H1 (cell line): ENCODE data around the gene NLRP1. TPM values are rescaled to one million over a fixed set of nuclear protein-coding genes. Genes with fewer than 3 reads are reported as not detected.

Source experiments
- CTCF ChIA-PET: fragments of 300-600 bp; sonication (Branson Sonifier 250); formaldehyde crosslinking; loops from one replicate; lab custom pipeline; 2021; ENCODE audit not compliant: partially characterized antibody; lab: Charles Lee
- POLR2A ChIA-PET: fragments of 300-600 bp; sonication (Branson Sonifier 250); formaldehyde crosslinking; loops from one replicate; lab custom pipeline; 2021; ENCODE audit warnings: inconsistent platforms; ENCODE audit not compliant: partially characterized antibody; lab: Charles Lee
- DNase-seq, 2 experiments: peaks; one replicate each; pipeline versions ENCODE4 v3.0.0 to v3.0.0-alpha.2; 2010 to 2022; ENCODE audit warnings: low spot score in 2 of 2, low read depth in 1 of 2, mixed read lengths in 1 of 2
- FAIRE-seq: peaks from 2 replicates; lab custom pipeline; 2011; peaks lifted over from hg19 to GRCh38; lab: Jason Lieb, UNC
- H2AFZ ChIP-seq: 2 replicates; pipeline ENCODE4 v1.8.1; 2012; ENCODE audit warnings: low read length, inconsistent platforms
- H2AK5ac ChIP-seq: 2 replicates; pipeline ENCODE4 v1.6.1; 2013; ENCODE audit warnings: low read depth, low read length
- H2BK120ac ChIP-seq: replicated peaks from 2 replicates; pipeline ENCODE3; 2013; ENCODE audit warnings: low read depth, low read length, inconsistent platforms
- H2BK12ac ChIP-seq: 2 replicates; pipeline ENCODE4 v1.6.1; 2013; ENCODE audit warnings: low read depth, low read length
- H2BK15ac ChIP-seq: 2 replicates; pipeline ENCODE4 v1.6.1; 2013; ENCODE audit warnings: low read length
- H2BK20ac ChIP-seq: 2 replicates; pipeline ENCODE4 v1.6.1; 2013; ENCODE audit warnings: low read length
- H2BK5ac ChIP-seq: 2 replicates; pipeline ENCODE4 v1.6.1; 2013; ENCODE audit warnings: low read depth, low read length
- H3K14ac ChIP-seq: 2 replicates; pipeline ENCODE4 v1.6.1; 2013; ENCODE audit warnings: inconsistent platforms; ENCODE audit not compliant: insufficient read length
- H3K18ac ChIP-seq: 2 replicates; pipeline ENCODE4 v1.6.1; 2013; ENCODE audit warnings: low read length; ENCODE audit errors: extremely low read depth
- H3K23ac ChIP-seq: 2 replicates; pipeline ENCODE4 v1.6.1; 2013; ENCODE audit warnings: inconsistent platforms; ENCODE audit not compliant: insufficient read length
- H3K23me2 ChIP-seq: 2 replicates; pipeline ENCODE4 v1.6.1; 2013; ENCODE audit warnings: low read depth, low read length
- H3K27ac ChIP-seq: 2 replicates; pipeline ENCODE4 v1.6.1; 2011; ENCODE audit warnings: low read depth, low read length, inconsistent platforms
- H3K27me3 ChIP-seq, 4 experiments: replicated peaks in 1 of 4; 1 replicate in 1 of 4; 2 replicates in 3 of 4; pipeline versions ENCODE4 v1.6.1 to v1.8.1; 2011 to 2013; ENCODE audit warnings: low read length in 3 of 4, mild to moderate bottlenecking in 3 of 4, inconsistent platforms in 2 of 4, mixed read lengths in 2 of 4, moderate library complexity in 1 of 4; ENCODE audit not compliant: control insufficient read depth in 3 of 4, insufficient read depth in 3 of 4; ENCODE audit errors: extremely low read depth in 1 of 4
- H3K36me3 ChIP-seq, 4 experiments: 2 replicates each; pipeline versions ENCODE4 v1.6.1 to v1.8.1; 2011 to 2013; ENCODE audit warnings: mild to moderate bottlenecking in 4 of 4, low read length in 3 of 4, moderate library complexity in 2 of 4, control low read depth in 1 of 4, inconsistent platforms in 1 of 4; ENCODE audit not compliant: insufficient read depth in 4 of 4, control insufficient read depth in 2 of 4
- H3K4ac ChIP-seq: replicated peaks from 2 replicates; pipeline ENCODE3; 2013; ENCODE audit warnings: low read length, low read depth, mixed read lengths, inconsistent platforms; ENCODE audit not compliant: insufficient read length
- H3K4me1 ChIP-seq, 4 experiments: replicated peaks in 1 of 4; 1 replicate in 1 of 4; 2 replicates in 3 of 4; pipeline versions ENCODE4 v1.6.1 to v1.8.1; 2011 to 2013; ENCODE audit warnings: low read length in 3 of 4, inconsistent platforms in 2 of 4, mixed read lengths in 1 of 4; ENCODE audit not compliant: insufficient read depth in 4 of 4, control insufficient read depth in 3 of 4
- H3K4me2 ChIP-seq, 2 experiments: 2 replicates each; pipeline versions ENCODE4 v1.6.1 to v1.8.1; 2011 to 2013; ENCODE audit warnings: low read depth in 2 of 2, low read length in 2 of 2, control low read depth in 1 of 2, inconsistent platforms in 1 of 2, mild to moderate bottlenecking in 1 of 2; ENCODE audit not compliant: insufficient read depth in 1 of 2
- H3K4me3 ChIP-seq, 4 experiments: fragments of 200-600, 300-600 bp in 1 of 4; sonication (generic), shearing (Covaris generic), sonication (Bioruptor Twin) in 1 of 4; 2 replicates each; pipeline versions ENCODE4 v1.5.1 to v1.8.1; 2011 to 2016; ENCODE audit warnings: low read length in 4 of 4, low read depth in 3 of 4, control low read depth in 2 of 4, inconsistent platforms in 2 of 4, mild to moderate bottlenecking in 2 of 4, mixed read lengths in 1 of 4, moderate library complexity in 1 of 4; ENCODE audit not compliant: insufficient read depth in 2 of 4; ENCODE audit errors: extremely low read depth in 1 of 4
- H3K56ac ChIP-seq: replicated peaks from 2 replicates; pipeline ENCODE3; 2013; ENCODE audit warnings: low read depth, mild to moderate bottlenecking, mixed read lengths, low read length, inconsistent platforms; ENCODE audit not compliant: insufficient read length
- H3K79me1 ChIP-seq: 2 replicates; pipeline ENCODE4 v1.6.1; 2013; ENCODE audit warnings: low read depth, low read length, control low read depth
- H3K79me2 ChIP-seq, 2 experiments: 2 replicates each; pipeline versions ENCODE4 v1.6.1 to v1.8.1; 2012 to 2013; ENCODE audit warnings: low read length in 2 of 2, mild to moderate bottlenecking in 2 of 2, inconsistent platforms in 1 of 2; ENCODE audit not compliant: insufficient read depth in 2 of 2, control insufficient read depth in 1 of 2
- H3K9ac ChIP-seq, 4 experiments: replicated peaks in 1 of 4; 1 replicate in 1 of 4; 2 replicates in 3 of 4; pipeline versions ENCODE4 v1.6.1 to v1.8.1; 2011 to 2013; ENCODE audit warnings: low read depth in 3 of 4, low read length in 3 of 4, control low read depth in 2 of 4, mild to moderate bottlenecking in 2 of 4, moderate library complexity in 2 of 4, inconsistent platforms in 1 of 4; ENCODE audit errors: extremely low read depth in 1 of 4
- H3K9me3 ChIP-seq, 2 experiments: 2 replicates each; pipeline versions ENCODE4 v1.6.1 to v1.8.1; 2012 to 2013; ENCODE audit warnings: mild to moderate bottlenecking in 2 of 2, moderate library complexity in 2 of 2, control low read depth in 1 of 2, inconsistent platforms in 1 of 2, low read depth in 1 of 2, low read length in 1 of 2, mixed read lengths in 1 of 2; ENCODE audit not compliant: insufficient read depth in 2 of 2
- H4K20me1 ChIP-seq, 2 experiments: replicated peaks in 1 of 2; 2 replicates each; pipeline versions ENCODE3 to v1.8.1; 2011 to 2013; ENCODE audit warnings: inconsistent platforms in 2 of 2, low read length in 2 of 2, mild to moderate bottlenecking in 1 of 2; ENCODE audit not compliant: insufficient read depth in 2 of 2, control insufficient read depth in 1 of 2
- H4K5ac ChIP-seq: 2 replicates; pipeline ENCODE4 v1.6.1; 2013; ENCODE audit warnings: low read length, low read depth, mixed read lengths, inconsistent platforms; ENCODE audit not compliant: insufficient read length
- H4K8ac ChIP-seq: 2 replicates; pipeline ENCODE4 v1.8.0; 2013; ENCODE audit warnings: mild to moderate bottlenecking, moderate library complexity, low read length, inconsistent platforms; ENCODE audit not compliant: insufficient read depth; ENCODE audit errors: extremely low read depth
- H4K91ac ChIP-seq: replicated peaks from 2 replicates; pipeline ENCODE3; 2013; ENCODE audit warnings: low read length, mixed read lengths, inconsistent platforms; ENCODE audit not compliant: insufficient read length
- PHF8 ChIP-seq: fragments of 200-600 bp; sonication (generic); conservative IDR thresholded peaks from 2 replicates; pipeline ENCODE4 v1.7.1; 2012; ENCODE audit warnings: low read depth, mild to moderate bottlenecking, inconsistent platforms, low read length, moderate library complexity
- SIX5 ChIP-seq: IDR thresholded peaks from 2 replicates; pipeline ENCODE4 v1.6.1; 2011; ENCODE audit warnings: mild to moderate bottlenecking, low read depth, low read length
- SUZ12 ChIP-seq: fragments of 200-600 bp; sonication (generic); IDR thresholded peaks from 2 replicates; pipeline ENCODE4 v1.6.1; 2012; ENCODE audit warnings: mild to moderate bottlenecking, inconsistent platforms, low read length, moderate library complexity, mixed read lengths
- WGBS, 2 experiments: shearing (Covaris generic) in 1 of 2; methylation state at CpG; one replicate each; pipeline versions ENCODE4 v1.1.6 to v1.1.7; 2013 to 2015; ENCODE audit warnings: low lambda C conversion rate in 2 of 2, mixed read lengths in 2 of 2, inconsistent platforms in 1 of 2, low coverage in 1 of 2, missing lambda C conversion rate in 1 of 2; ENCODE audit not compliant: insufficient replicate concordance in 2 of 2, insufficient coverage in 1 of 2, insufficient read length in 1 of 2; ENCODE audit errors: extremely low coverage in 1 of 2, missing lambda C conversion rate in 1 of 2; 5-methylcytosine and 5-hydroxymethylcytosine counted together
- polyA plus RNA-seq, 7 experiments: library from polyadenylated mRNA; depleted of rRNA in 3 of 7; stranded (reverse) in 5 of 7; unstranded in 2 of 7; fragments of >200 nt in 5 of 7; fragments of 200-250 nt in 2 of 7; gene quantifications; 1 replicate in 5 of 7; 2 replicates in 1 of 7; 4 replicates in 1 of 7; pipeline versions ENCODE4 v1.2.1 to v1.2.3, GENCODE V29; 2011 to 2013; ENCODE audit warnings: missing spikeins in 2 of 7, mixed read lengths in 2 of 7
- total RNA-seq: library from RNA; stranded (reverse); fragmentation: NEBNext Ultra II Directional; extraction: Animal tissue kit (Norgen Biotek cat#: 25700); gene quantifications from 2 replicates; pipeline ENCODE4 v1.2.1, GENCODE V29; 2021

The NLRP1 gene
- total and polyA plus RNA-seq, 2 of the 8 experiments (the other 6 are each of a cell fraction or from before 2014, with no cell fraction given): 8.6 to 10.4 TPM

GRCh38 chr17:5478992-5479391, 105.3 kb downstream of the NLRP1 start:
- TF ChIP-seq SIX5 (no peak), PHF8 (no peak), SUZ12 (no peak)
- H3K79me2 ChIP-seq: peaks cover 0 to 31% of the 10 kb centered on the region in 2 experiments; a peak in 2 of 4 replicates
- WGBS, 2 experiments: 86% methylated on average over 4 of the region's 4 CpGs; no CpG with 5 or more reads in 1 of the 2 experiments

More at GRCh38 chr17:5478992-5479391, 105.3 kb downstream of the NLRP1 start:
- no peaks in the 10 kb centered on the region for H3K9me3 ChIP-seq
- H3K4me3 ChIP-seq: no peak overlapping the region
- no peak overlapping the region for H2AFZ ChIP-seq
- H3K27ac ChIP-seq: no peak overlapping the region
- no peak overlapping the region for H3K56ac ChIP-seq
- H2AK5ac ChIP-seq: no peak overlapping the region
- H4K91ac ChIP-seq: no peak overlapping the region
- H2BK20ac ChIP-seq: no peak overlapping the region
- H3K4me2 ChIP-seq: no peak overlapping the region
- no peak overlapping the region for H3K9ac ChIP-seq
- H4K8ac ChIP-seq: no peak overlapping the region
- no peak overlapping the region for H3K18ac ChIP-seq
- CTCF ChIA-PET: no interaction called here
- H3K23ac ChIP-seq: no peak overlapping the region
- H3K4ac ChIP-seq: no peak overlapping the region
- no peak for FAIRE-seq
- DNase-seq: no peak
- H3K36me3 ChIP-seq: peaks cover 27 to 82% (median 51%) of the 10 kb centered on the region in 4 experiments
- POLR2A ChIA-PET: interaction anchor here (1.5 to 1.9 kb wide), 2 partner anchors 8 to 45 kb away, joined by 3 to 7 read pairs; partner anchors contain the start of genes DERL2 and MIS12
- H3K79me1 ChIP-seq: peaks cover 5% of the 10 kb centered on the region; the same call in 1 of the 2 replicates
- H3K4me1 ChIP-seq: no peaks in the 10 kb centered on the region
- no peak overlapping the region for H2BK12ac ChIP-seq
- H3K23me2 ChIP-seq: no peaks in the 10 kb centered on the region
- no peaks in the 10 kb centered on the region for H3K27me3 ChIP-seq
- H2BK15ac ChIP-seq: no peak overlapping the region
- H2BK120ac ChIP-seq: no peak overlapping the region
- H3K14ac ChIP-seq: no peak overlapping the region
- H4K20me1 ChIP-seq: peaks cover 2 to 4% of the 10 kb centered on the region in 2 experiments
- H2BK5ac ChIP-seq: no peak overlapping the region
- H4K5ac ChIP-seq: no peak overlapping the region
